HG03571 (cell line): ENCODE data around the gene SHFL.

Experiments
- ATAC-seq: cut with Tn5 transposase; IDR thresholded peaks from one replicate; pipeline ENCODE4 v1.9.1; 2021; ENCODE audit not compliant: unreplicated experiment

Gene SHFL

GRCh38 chr19:10087296-10088061 is 1.4 kb downstream of the SHFL start:
- ATAC-seq = no peak

DNA sequence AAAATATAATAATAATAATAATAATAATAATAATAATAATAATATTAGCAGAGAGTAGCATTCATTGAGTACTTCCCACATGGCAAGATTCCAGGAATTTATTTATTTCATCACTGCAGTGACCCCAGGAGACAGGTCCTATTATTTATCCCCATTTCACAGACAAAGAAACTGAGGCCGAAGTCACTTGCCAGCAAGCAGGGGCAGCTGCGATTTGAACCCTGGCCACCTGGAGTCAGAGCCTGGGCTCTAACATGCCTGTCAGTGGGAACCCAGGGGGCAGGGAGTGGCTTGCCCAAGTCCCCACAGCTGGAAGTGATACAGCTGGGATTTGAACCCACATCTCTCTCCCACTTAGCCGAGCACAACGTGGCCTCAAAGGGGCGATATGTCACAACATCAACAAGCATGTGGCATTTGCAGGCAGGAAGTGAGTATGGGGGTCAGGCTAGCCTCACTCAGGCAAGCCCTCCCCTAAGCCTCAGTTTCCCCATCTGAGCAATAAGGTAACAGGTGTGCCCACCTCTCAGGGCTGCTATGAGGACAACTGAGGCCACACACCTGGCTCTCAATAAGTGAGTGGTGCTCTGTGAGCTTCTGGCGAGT is 2.9 kb downstream of the SHFL start:
- ATAC-seq = no peak

DNA sequence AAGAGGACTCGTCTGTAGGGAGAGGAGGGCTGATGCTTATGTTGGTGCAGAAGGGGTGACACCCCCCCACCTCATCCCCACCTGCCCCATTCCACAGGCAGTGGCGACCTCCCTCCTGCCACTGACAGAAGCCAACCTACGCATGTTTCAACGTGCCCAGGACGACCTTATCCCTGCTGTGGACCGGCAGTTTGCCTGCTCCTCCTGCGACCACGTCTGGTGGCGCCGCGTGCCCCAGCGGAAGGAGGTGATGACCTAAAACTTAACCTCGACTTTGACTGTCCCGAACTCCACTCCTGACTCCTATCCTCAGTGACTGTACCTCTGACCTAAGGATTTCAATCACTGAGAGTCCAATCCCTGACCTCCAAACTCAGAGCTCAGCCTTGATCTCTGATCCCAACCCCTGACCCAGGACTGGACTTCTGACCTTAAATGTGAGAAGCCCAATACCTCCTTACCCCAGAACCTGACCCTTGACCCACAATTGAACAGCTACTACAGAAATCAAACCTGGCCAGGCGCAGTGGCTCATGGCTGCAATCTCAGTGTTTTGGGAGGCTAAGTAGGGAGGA is 3.8 kb downstream of the SHFL start:
- no peak for ATAC-seq

- ATAC-seq = no peak
Observed at GRCh38 chr19:10091370-10091687, 5.2 kb downstream of the SHFL start.

DNA sequence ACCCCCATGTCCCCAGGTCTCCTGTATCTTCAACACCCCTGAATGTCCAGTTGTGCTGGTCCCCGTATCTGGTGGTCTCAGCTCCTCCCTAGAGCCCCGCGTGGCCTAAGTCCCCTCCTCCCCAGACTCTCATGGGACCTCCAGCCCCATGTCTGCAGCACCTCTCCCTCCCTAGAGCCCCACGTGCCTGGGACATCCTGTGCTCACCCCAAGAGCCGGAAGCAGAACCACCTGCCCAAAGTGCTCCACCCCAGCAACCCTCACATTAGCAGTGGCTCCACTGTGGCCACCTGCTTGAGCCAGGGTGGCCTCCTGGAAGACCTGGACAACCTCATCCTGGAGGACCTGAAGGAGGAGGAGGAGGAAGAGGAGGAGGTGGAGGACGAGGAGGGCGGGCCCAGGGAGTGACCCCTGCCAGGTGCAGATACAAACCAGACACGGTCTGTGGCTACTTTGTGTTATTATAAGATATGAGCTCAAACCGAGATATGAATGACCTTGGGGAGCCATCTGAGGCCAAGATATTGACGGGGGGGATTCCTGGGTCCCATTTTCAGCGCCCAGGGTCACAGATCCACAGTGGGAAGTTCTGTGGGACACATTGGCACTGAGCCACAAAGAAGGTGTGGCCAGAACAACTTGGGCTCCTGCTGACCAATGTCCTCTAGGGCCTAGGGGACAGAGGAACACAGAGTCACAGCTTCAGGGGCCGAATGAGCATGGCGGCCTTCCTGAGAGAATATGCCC is 6.0 kb downstream of the SHFL start:
- no peak for ATAC-seq

DNA sequence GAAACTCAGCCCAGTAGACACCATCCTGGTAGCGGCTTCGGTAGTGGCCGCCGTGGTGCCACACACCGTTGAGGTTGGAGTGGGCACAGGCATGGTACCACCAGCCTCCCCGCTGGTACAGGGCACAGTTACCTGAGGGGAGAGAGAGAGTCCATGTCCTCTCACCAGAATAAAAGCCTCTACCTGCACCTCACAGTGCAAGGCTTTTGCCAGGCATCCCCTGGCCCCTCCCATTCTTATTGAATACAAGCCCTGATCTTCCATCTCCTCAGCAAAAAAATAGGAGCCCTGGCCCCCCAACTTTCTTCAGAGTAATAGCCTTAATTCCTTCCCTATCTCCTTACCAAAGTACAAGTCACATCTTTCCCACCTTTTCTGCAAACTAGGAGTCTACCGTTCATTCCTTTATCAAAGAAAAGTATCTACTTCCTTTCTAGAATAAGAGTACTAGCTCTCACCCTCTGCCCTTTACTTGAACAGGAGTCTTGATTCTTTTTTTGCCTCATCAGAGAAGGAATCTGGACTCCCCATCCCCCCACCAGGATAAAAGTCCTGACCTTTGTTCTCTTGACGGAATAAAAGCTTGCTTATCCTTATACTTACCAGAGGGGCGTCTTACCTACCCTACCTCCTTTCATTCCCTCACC is 6.7 kb downstream of the SHFL start:
- ATAC-seq = no peak

DNA sequence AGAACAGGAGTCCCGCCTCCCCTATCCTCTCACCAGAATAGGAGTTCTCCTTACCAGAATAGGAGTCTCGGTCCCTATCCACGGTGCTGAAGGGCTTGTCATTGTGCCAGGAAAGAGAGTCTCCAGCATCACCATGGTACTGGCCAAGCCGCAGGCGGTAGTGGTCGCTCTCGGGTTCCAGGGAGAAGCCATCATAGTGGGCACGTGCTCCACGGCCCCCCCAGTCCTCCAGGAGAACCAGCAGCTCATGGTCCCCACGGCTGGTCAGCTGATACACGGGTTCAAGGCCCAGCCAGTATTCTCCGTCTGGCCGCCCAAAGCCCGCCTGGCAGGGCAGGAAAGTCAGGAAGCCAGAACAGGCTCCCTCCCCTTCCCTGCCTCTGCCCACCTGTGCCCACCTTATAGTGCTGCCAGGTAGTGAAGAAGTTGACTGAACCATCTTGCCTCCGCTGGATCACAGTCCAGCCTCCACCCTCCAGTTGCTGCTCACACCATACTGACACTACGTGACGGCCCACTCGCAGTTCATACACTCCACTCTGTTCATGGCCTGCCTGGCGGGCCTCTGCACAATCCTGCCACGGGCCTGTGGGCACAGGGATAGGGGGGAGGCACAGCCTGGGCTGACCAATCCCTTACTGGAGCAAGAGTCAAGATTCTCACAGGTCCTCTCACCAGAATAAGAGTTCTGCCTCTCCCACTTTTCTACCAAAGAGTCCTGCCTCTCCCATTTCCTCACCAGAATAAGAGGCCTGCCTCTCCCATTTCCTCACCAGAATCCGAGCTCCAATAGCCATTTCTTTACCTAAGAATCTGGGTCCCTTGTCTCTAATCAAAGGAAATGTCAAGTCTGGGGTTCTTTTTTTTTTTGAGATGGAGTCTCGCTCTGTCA is 7.4 kb downstream of the SHFL start:
- ATAC-seq = no peak

DNA sequence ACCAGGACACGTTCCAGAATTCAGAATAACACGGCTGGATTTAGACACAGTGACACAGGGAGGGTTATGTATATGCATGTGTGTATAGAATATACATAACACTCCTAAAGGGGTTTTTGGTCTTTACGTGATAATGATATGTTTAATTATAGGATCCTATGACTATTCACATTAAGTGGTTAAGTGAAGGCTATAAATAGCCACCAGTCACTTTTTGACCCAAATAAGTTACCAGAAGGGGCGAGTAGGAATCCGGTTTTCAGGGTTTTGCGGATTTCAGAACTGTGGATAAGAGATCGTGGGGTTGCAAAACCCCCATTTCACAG is 9.5 kb downstream of the SHFL start:
- ATAC-seq = no peak

GRCh38 chr19:10095948-10096614 is 10.0 kb downstream of the SHFL start:
- peak; percentile 51 for ATAC-seq

DNA sequence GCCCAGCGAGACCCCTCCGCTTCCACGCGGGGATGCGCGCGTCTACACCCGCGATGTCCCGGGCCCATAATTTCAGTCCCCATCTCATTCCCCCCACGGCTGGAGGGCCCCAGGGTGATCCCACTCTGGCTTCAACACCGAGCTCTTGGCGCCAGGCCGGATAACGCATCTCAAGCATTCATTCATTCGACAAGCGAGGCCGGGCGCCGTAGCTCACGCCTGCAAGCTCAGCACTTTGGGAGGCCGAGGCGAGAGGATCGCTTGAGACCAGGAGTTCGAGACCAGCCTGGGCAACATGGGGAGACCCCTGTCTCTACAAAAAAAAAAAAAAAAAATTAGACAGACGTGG is 10.5 kb downstream of the SHFL start:
- ATAC-seq = no peak

GRCh38 chr19:10100163-10100785 is 14.2 kb downstream of the SHFL start:
- no peak for ATAC-seq

GRCh38 chr19:10102787-10103236 is 16.7 kb downstream of the SHFL start:
- ATAC-seq = no peak

- ATAC-seq = no peak
Observed at GRCh38 chr19:10104130-10104513, 18.0 kb downstream of the SHFL start.

GRCh38 chr19:10104665-10105508 is 18.8 kb downstream of the SHFL start:
- ATAC-seq = peak; percentile 39

GRCh38 chr19:10105509-10106099 is 19.5 kb downstream of the SHFL start:
- ATAC-seq = peak; percentile 8

DNA sequence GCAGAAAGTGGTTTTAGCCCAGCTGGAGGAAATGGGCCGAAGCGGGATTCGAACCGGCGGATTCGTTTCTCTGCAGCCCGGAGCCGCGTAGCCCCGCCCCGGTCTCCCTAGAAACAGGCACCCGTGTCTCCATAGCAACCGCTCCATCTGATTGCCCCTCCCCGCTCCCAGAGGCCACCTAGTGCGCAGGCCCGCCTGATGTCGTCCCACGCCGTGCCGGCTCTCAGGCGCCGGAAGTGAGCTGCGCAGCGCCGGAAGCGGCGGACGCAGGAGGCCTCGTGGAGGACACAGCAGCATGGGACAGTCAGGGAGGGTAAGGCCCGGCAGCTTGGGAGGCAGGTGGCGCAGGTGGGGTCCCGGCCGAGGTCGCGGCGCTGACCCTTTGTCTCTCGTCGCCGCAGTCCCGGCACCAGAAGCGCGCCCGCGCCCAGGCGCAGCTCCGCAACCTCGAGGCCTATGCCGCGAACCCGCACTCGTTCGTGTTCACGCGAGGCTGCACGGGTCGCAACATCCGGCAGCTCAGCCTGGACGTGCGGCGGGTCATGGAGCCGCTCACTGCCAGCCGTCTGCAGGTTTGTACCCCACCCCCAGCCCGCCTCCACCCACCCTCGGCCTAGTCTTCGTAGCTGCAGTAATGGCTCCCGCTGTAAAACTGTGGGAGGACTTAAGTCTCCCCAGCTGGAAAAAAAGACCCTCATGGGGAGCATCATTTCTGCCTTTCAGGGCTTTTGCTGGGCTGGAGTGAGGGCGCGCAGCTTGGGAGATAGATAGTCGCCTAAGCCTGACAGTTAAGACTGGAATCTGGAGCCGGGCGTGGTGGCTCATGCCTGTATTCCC is 20.2 kb downstream of the SHFL start, which contains the start of gene PPAN:
Gene PPAN (plus strand): TSS at position 263 of the 837 bp plus-strand sequence. CDS start 33 bp downstream, at position 296.
- peak; percentile 35 for ATAC-seq

- ATAC-seq = no peak
Observed at GRCh38 chr19:10107254-10107653, 21.1 kb downstream of the SHFL start.
